Muscle layer of colon (tissue), 2 donors: ENCODE measurements around the gene MAST2.

ENCODE experiments used
- H3K27ac ChIP-seq: one replicate; pipeline ENCODE4 v1.7.0; 2013; ENCODE audit warnings: low read depth, mild to moderate bottlenecking, low read length, moderate library complexity
- H3K27me3 ChIP-seq, 2 donors: one replicate each; pipeline ENCODE4 v1.7.0; 2013; ENCODE audit warnings: low read length in 2 of 2, mild to moderate bottlenecking in 2 of 2; ENCODE audit not compliant: insufficient read depth in 2 of 2, control insufficient read depth in 1 of 2
- H3K36me3 ChIP-seq: one replicate; pipeline ENCODE4 v1.7.0; 2013; ENCODE audit warnings: mild to moderate bottlenecking, low read length; ENCODE audit not compliant: insufficient read depth
- H3K4me1 ChIP-seq: one replicate; pipeline ENCODE4 v1.7.0; 2013; ENCODE audit warnings: mild to moderate bottlenecking, low read length; ENCODE audit not compliant: insufficient read depth
- H3K4me3 ChIP-seq, 2 donors: one replicate each; pipeline ENCODE4 v1.7.0; 2013; ENCODE audit warnings: low read length in 2 of 2, low read depth in 1 of 2, mild to moderate bottlenecking in 1 of 2, moderate library complexity in 1 of 2
- H3K9ac ChIP-seq: one replicate; pipeline ENCODE4 v1.7.0; 2013; ENCODE audit warnings: low read length
- H3K9me3 ChIP-seq: one replicate; pipeline ENCODE4 v1.7.0; 2013; ENCODE audit warnings: mild to moderate bottlenecking, low read length
- donor health status: abdominal sarcoma.
- donor health status: Adenocarcinoma of cecum.

MAST2 gene

GRCh38 chr1:45974541-45975269, 171.3 kb downstream of the MAST2 start:
- H3K4me1 ChIP-seq, result no peaks in the 10 kb centered on the region
- no peaks in the 10 kb centered on the region for H3K27me3 ChIP-seq
- H3K4me3 ChIP-seq, result no peak overlapping the region
- H3K9ac ChIP-seq, result no peak overlapping the region
- no peak overlapping the region for H3K27ac ChIP-seq
- H3K9me3 ChIP-seq, result no peaks in the 10 kb centered on the region
- no peaks in the 10 kb centered on the region for H3K36me3 ChIP-seq

- Histone ChIP-seq H3K9ac (no peak overlapping the region), H3K4me1 (no peaks in the 10 kb centered on the region), H3K4me3 (no peak overlapping the region), H3K36me3 (no peaks in the 10 kb centered on the region), H3K9me3 (no peaks in the 10 kb centered on the region), H3K27me3 (no peaks in the 10 kb centered on the region), H3K27ac (no peak overlapping the region)
These were observed 173.2 kb downstream of the MAST2 start for GRCh38 chr1:45976623-45977022.

GRCh38 chr1:45979074-45979777, 175.8 kb downstream of the MAST2 start:
- no peak overlapping the region for H3K4me3 ChIP-seq
- no peak overlapping the region for H3K9ac ChIP-seq
- no peak overlapping the region for H3K27ac ChIP-seq
- no peaks in the 10 kb centered on the region for H3K36me3 ChIP-seq
- no peaks in the 10 kb centered on the region for H3K4me1 ChIP-seq
- no peaks in the 10 kb centered on the region for H3K9me3 ChIP-seq
- no peaks in the 10 kb centered on the region for H3K27me3 ChIP-seq

DNA sequence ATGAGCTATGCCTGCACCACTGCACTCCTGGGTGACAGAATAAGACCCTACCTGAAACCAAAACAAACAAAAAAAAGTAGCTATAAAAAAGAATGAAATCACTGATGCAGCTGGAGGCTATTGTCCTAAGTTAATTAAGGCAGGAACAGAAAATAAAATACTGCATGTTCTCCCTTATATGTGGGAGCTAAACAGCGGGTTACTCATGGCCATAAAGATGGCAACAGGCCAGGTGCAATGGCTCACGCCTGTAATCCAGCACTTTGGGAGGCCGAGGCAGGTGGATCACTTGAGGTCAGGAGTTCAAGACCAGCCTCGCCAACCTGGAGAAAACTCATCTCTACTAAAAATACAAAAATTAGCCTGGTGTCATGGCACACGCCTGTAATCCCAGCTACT, 176.4 kb downstream of the MAST2 start:
- Histone ChIP-seq H3K27ac (no peak overlapping the region), H3K36me3 (no peaks in the 10 kb centered on the region), H3K9ac (no peak overlapping the region)

DNA sequence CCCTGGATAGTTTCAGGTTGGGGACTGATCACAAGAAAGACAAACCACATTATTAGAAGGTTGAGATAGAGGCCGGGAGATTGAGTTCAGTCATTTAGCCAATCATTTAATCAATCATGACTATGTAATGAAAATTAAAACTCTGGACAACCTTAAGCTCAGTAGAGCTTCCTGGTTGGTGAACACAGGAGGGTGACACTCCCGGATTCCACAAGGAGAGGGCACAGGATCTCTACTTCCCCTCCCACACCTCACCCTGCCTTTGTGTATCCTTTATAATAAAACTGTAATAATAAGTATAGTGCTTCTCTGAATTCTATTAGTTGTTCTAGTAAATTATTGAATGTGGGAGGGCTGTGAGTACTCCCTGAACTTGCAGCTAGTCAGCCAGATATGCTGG, 178.9 kb downstream of the MAST2 start:
- H3K27ac ChIP-seq, result no peak overlapping the region
- H3K27me3 ChIP-seq, result no peaks in the 10 kb centered on the region
- H3K9me3 ChIP-seq, result no peaks in the 10 kb centered on the region
- H3K4me3 ChIP-seq, result no peak overlapping the region
- no peaks in the 10 kb centered on the region for H3K36me3 ChIP-seq
- no peaks in the 10 kb centered on the region for H3K4me1 ChIP-seq
- no peak overlapping the region for H3K9ac ChIP-seq

More for the DNA sequence above, 176.4 kb downstream of the MAST2 start:
- Histone ChIP-seq H3K27me3 (no peaks in the 10 kb centered on the region), H3K4me3 (no peak overlapping the region), H3K9me3 (no peaks in the 10 kb centered on the region), H3K4me1 (no peaks in the 10 kb centered on the region)

GRCh38 chr1:45983967-45984366, 180.6 kb downstream of the MAST2 start:
- no peak overlapping the region for H3K4me3 ChIP-seq

GRCh38 chr1:45987204-45987603, 183.8 kb downstream of the MAST2 start:
- no peaks in the 10 kb centered on the region for H3K9me3 ChIP-seq
- no peaks in the 10 kb centered on the region for H3K36me3 ChIP-seq
- H3K27ac ChIP-seq, result no peak overlapping the region
- H3K9ac ChIP-seq, result no peak overlapping the region
- H3K4me1 ChIP-seq, result no peaks in the 10 kb centered on the region
- no peaks in the 10 kb centered on the region for H3K27me3 ChIP-seq
- H3K4me3 ChIP-seq, result no peak overlapping the region

More at GRCh38 chr1:45983967-45984366, 180.6 kb downstream of the MAST2 start:
- Histone ChIP-seq H3K9ac (no peak overlapping the region), H3K27me3 (no peaks in the 10 kb centered on the region), H3K9me3 (no peaks in the 10 kb centered on the region), H3K36me3 (no peaks in the 10 kb centered on the region), H3K4me1 (no peaks in the 10 kb centered on the region), H3K27ac (no peak overlapping the region)

DNA sequence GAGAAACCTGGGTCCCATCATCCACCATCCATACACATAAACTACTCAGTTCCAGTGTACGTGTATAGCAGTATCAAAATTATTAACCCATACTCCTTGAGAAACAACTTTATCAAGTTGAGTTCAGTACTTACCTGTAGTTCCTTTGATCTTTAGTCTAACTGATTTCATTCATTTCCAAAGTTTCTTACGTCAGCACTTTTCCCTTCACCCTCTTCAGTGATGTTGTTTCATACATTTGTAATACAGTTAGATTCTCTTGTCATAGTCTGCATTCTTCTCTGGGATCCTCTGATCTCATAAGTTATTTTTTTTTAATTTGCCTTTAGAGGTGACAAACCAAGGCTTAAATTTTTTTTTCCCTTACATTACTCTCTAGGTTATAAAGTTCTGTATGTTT, 185.8 kb downstream of the MAST2 start:
- Histone ChIP-seq H3K4me3 (no peak overlapping the region), H3K9ac (no peak overlapping the region), H3K36me3 (no peaks in the 10 kb centered on the region), H3K4me1 (no peaks in the 10 kb centered on the region), H3K27ac (no peak overlapping the region), H3K9me3 (no peaks in the 10 kb centered on the region), H3K27me3 (no peaks in the 10 kb centered on the region)

DNA sequence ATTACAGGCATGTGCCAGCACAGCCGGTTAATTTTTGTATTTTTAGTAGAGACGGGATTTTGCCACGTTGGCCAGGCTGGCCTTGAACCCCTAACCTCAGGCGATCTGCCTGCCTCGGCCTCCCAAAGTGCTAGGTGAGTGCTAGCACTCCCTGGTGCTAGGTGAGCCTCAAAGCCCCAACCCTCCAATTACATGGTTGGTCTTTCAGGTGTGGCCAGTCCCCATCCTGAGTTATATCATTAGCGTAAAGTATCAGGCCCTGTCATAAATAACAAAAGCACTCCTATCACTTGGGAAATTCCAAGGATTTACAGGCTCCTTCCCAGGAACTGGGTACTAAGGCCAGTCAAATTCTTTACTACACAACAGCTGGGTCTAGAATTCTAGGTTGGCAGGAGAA, 191.0 kb downstream of the MAST2 start:
- Histone ChIP-seq H3K4me3 (no peak overlapping the region), H3K27me3 (no peaks in the 10 kb centered on the region), H3K9me3 (no peaks in the 10 kb centered on the region), H3K4me1 (no peaks in the 10 kb centered on the region), H3K27ac (no peak overlapping the region), H3K9ac (no peak overlapping the region), H3K36me3 (no peaks in the 10 kb centered on the region)

GRCh38 chr1:45995298-45995697, 191.9 kb downstream of the MAST2 start:
- Histone ChIP-seq H3K9ac (no peak overlapping the region), H3K27me3 (no peaks in the 10 kb centered on the region), H3K27ac (no peak overlapping the region), H3K4me1 (no peaks in the 10 kb centered on the region), H3K36me3 (no peaks in the 10 kb centered on the region), H3K9me3 (no peaks in the 10 kb centered on the region), H3K4me3 (no peak overlapping the region)

DNA sequence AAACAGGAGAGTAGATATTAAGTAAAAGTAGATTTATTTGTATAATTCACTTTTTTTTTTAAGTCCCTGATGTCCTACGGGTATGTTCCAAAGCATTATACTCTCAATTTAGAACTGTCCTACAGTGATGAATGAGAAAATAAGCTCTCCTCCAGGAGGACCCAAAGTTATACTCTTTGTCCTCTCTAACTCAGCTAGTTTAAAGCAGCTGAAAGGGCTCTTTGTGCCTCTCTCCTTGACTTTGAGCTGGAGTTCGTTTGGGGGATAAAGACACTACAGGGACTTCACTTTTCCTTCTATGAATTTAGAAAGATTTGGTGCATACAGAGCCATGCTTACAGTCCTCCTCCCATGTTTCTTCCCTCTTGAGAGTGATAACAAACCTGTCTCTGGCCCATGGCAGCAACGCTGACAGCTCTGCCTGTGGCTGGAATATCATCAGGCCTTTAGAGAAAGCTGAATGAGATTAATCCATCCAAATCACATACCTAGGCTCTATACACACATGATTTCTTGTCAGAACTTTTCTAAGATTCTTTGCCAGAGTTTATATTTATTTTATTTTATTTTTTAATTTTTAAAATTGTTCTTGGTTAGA, 194.7 kb downstream of the MAST2 start:
- Histone ChIP-seq H3K9ac (no peak overlapping the region), H3K27me3 (no peaks in the 10 kb centered on the region), H3K4me1 (no peaks in the 10 kb centered on the region), H3K9me3 (no peaks in the 10 kb centered on the region), H3K36me3 (no peaks in the 10 kb centered on the region), H3K27ac (no peak overlapping the region), H3K4me3 (no peak overlapping the region)
